Measurements from ENCODE around the gene BMPR1A.

Gene BMPR1A

DNA sequence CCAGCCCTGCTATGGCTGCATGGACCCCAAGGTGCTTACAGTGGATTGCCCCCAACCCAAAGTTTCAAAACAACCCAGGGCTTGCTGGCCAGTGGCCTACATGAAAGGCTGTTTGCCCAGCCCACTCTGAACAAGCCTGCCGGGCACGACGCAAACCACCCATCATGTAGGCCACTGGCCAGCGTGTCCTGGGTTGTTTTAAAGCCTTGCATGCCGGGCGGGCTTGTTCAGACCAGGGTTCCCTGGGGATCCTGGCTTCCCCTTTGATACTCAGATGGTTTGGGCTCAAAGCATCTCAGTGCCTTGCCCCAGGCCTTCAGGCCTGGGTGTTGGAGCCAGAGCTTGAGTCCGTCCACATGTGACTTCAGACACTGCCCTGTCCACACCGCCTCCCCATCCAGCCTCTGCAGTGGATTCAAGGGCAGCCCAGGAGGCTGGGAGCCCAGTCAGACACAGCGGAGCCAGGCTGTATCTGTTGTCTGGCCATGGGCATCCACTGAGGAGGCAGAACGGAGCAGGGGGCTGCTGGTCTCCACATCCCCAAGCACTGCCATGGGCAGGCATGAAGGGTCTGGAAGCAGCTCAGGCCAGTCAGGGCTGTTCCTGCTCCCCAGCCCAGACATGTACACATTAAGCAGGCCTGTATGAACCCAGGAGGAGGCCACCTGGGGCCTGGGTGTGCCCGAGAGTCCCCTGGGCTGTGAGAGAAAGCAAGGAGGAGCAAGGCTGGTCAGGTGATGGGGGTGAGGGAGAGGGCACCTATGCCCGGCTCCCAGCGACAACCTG is 207.8 kb downstream of the BMPR1A start:
- no peak for DNase-seq (ENCODE audit: low spot score in 2 of 2)
- Histone ChIP-seq H3K4me1 (peaks cover 5% of the 10 kb centered on the region), H3K36me3 (replicated peaks) (no peaks in the 10 kb centered on the region), H3K4me3 (no peak overlapping the region), H3K27me3 (ENCODE audit: low read depth) (no peaks in the 10 kb centered on the region), H3K9me3 (no peaks in the 10 kb centered on the region)
- in situ Hi-C loops (cut with MboI; ENCODE audit: low sequenced_read_pairs): no loop called here

DNA sequence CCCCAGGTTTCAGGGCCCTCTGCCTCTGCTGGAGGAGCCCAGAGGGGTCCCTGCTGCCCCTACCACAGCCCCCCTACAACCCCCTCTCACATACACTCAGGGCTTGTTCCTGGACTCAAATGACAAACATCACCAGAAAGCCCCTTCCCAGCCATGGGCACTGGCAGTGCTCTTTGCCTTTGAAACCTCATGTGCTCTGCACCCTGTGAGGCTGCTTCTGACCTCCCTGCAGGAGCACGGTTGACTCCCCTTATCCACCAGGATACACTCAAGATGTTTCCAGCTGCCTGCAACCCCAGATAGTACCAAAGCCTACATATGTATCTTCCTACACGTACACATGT is 208.4 kb downstream of the BMPR1A start:
- H3K4me3 ChIP-seq: no peak overlapping the region
- H3K27me3 ChIP-seq (ENCODE audit: low read depth): no peaks in the 10 kb centered on the region
- DNase-seq (ENCODE audit: low spot score in 2 of 2): no peak
- no peaks in the 10 kb centered on the region for H3K9me3 ChIP-seq
- H3K36me3 ChIP-seq (replicated peaks): no peaks in the 10 kb centered on the region
- H3K4me1 ChIP-seq: peaks cover 5% of the 10 kb centered on the region
- in situ Hi-C loops (cut with MboI; ENCODE audit: low sequenced_read_pairs): no loop called here

DNA sequence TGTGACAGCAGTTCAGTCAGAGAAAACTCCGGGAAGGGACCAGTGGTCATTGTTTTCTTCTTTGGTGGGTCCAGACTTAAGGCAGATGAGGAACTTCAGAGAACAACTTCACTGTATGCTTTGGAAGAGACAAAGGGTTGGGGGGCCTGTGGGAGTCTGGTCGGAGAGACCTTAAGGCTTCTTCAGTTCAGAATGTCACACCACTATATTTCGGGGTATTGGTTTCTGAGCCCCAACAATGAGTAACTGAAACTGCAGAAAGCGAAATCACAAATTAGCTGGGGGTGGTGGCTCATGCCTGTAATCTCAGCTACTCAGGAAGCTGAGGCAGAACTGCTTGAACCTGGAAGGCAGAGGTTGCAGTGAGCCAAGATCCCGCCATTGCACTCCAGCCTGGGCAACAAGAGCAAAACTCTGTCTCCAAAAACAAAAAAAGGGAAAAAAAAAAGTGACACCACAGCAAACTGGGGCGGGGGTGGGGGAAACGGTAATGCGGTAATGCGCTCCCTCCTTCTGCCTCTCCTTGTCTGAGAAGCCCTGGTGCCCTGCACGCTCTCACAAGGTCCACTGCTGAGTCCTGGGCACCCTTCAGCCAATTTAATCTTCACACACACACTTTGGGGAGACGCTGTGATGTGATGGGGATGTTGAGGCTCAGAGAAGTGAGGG is 209.7 kb downstream of the BMPR1A start:
- Histone ChIP-seq H3K4me3 (no peak overlapping the region), H3K9me3 (no peaks in the 10 kb centered on the region), H3K36me3 (replicated peaks) (no peaks in the 10 kb centered on the region), H3K4me1 (peaks cover 3% of the 10 kb centered on the region), H3K27me3 (ENCODE audit: low read depth) (no peaks in the 10 kb centered on the region)
- in situ Hi-C loops (cut with MboI; ENCODE audit: low sequenced_read_pairs): no loop called here
- DNase-seq (ENCODE audit: low spot score in 2 of 2): no peak

DNA sequence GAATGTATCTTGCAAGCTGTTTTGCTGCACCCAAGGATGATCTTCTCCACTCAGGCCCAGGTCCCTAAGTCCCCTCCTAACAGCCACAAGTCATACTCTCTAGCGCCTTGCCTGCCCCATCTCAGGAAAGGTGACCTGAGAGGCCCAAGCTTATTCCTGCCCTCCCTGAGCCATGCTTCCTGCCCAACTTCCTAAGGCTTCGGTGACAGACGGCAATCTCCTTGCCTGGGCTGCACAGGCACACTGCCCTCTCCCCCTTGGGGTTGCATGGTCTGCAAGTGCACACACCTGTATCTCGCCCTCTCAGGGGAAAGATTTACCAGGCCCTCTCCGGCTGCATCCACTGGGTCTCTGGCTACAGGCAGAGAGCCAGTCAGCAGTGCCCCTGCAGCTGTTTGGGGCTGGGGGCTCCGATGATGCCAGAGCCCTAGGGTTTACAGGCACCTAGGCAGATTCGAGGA is 211.1 kb downstream of the BMPR1A start:
- in situ Hi-C loops (cut with MboI; ENCODE audit: low sequenced_read_pairs): no loop called here
- Histone ChIP-seq H3K4me1 (peaks cover 3% of the 10 kb centered on the region), H3K4me3 (no peak overlapping the region), H3K36me3 (replicated peaks) (no peaks in the 10 kb centered on the region), H3K27me3 (ENCODE audit: low read depth) (no peaks in the 10 kb centered on the region), H3K9me3 (no peaks in the 10 kb centered on the region)
- DNase-seq (ENCODE audit: low spot score in 2 of 2): no peak

DNA sequence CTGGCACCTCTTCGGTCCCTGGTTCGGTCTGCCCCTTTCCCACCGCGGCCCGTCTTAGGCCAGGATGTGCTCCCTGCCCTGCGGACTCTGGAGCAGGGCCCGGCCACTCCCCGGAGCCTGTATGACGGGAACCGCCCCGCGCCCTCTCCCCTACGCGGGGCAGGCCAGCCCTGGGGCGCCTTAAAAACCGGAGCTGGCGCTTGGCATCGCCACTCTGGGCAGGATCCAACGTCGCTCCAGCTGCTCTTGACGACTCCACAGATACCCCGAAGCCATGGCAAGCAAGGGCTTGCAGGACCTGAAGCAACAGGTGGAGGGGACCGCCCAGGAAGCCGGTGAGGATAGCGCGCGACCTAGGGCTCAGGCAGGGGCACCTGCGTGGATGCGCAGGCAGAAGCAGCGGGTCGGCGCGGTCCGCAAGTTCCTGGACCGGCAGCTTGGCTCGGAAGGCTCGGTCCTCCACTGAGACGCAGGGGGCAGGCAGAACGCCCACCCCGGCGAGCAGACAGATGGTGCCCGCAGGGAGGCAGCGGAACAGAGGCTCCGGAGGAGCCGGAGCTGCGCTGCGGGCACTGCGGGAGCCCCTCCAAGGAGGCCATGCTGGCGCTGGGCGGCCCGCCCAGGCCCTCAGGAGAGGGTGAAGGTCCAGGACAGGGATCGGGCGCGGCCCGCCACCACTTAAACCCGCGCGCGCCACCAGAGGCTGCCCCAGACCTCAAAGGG is 212.0 kb downstream of the BMPR1A start, which contains the start of gene ADIRF:
ADIRF (plus strand) TSS at position 212 of the 723 bp plus-strand sequence; CDS start at position 275, 63 bp downstream.
- Histone ChIP-seq H3K4me1 (peaks cover 3% of the 10 kb centered on the region), H3K36me3 (replicated peaks) (no peaks in the 10 kb centered on the region), H3K27me3 (ENCODE audit: low read depth) (no peaks in the 10 kb centered on the region), H3K4me3 (no peak within 1 kb of the TSS), H3K9me3 (no peaks in the 10 kb centered on the region)
- DNase-seq (ENCODE audit: low spot score in 2 of 2): no peak
- in situ Hi-C loops (cut with MboI; ENCODE audit: low sequenced_read_pairs): no loop called here

DNA sequence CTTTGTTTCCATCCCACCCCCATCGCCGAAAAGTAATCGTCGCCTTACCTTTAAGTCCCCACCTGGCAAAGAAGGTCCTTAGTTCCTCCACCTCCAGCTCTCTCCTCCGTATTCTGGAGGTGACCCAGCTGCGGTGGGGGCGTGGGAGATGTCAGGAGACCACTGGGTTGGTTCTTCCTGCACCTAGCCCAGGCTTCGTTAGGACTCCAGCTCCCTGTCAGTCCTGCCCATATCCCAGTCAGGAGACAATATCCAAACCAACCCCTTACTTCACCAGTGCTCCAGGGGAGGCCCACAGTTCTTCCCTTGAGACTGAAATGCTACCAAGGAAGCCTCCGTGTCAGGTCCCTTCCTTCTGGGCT is 212.6 kb downstream of the BMPR1A start:
- Histone ChIP-seq H3K4me1 (peaks cover 3% of the 10 kb centered on the region), H3K4me3 (no peak overlapping the region)
- in situ Hi-C loops (cut with MboI; ENCODE audit: low sequenced_read_pairs): no loop called here

DNA sequence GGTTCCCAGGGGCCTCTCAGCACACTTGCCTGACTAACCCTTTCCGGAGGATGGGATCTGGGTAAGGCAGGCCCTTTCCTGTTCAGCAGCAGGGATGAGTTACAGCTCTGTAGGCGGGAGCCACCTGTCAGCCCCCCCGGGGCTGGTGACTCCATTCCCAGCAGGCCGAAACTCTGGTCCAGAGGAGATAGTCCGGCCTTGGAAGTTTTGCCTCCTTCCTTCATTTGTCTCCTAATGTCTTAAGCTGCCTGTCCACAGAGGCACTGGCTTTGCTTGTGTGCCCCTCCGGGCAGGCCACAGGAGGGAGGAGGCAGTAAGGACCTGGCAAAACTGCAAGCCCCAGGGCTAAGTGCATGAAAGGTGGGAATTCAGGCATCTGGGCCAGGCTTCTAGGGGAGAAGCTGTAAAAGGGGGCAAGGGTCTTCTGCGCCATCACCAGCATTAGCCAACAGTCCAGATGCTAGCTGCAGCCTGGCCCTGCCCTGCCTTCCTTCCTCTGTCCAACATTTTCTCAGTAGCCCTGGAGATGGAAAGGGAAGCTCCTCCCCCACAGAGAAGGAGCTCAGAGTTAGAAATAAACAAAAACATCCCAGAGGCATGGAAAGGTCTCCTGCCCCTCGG is 213.1 kb downstream of the BMPR1A start:
- no peaks in the 10 kb centered on the region for H3K36me3 ChIP-seq (replicated peaks)
- H3K27me3 ChIP-seq (ENCODE audit: low read depth): no peaks in the 10 kb centered on the region
- peaks cover 3% of the 10 kb centered on the region for H3K4me1 ChIP-seq
- no peaks in the 10 kb centered on the region for H3K9me3 ChIP-seq
- no peak for DNase-seq (ENCODE audit: low spot score in 2 of 2)
- in situ Hi-C loops (cut with MboI; ENCODE audit: low sequenced_read_pairs): no loop called here
- H3K4me3 ChIP-seq: no peak overlapping the region

More for the DNA sequence above, 212.6 kb downstream of the BMPR1A start:
- H3K27me3 ChIP-seq (ENCODE audit: low read depth): no peaks in the 10 kb centered on the region
- no peak for DNase-seq (ENCODE audit: low spot score in 2 of 2)
- no peaks in the 10 kb centered on the region for H3K9me3 ChIP-seq
- H3K36me3 ChIP-seq (replicated peaks): no peaks in the 10 kb centered on the region

DNA sequence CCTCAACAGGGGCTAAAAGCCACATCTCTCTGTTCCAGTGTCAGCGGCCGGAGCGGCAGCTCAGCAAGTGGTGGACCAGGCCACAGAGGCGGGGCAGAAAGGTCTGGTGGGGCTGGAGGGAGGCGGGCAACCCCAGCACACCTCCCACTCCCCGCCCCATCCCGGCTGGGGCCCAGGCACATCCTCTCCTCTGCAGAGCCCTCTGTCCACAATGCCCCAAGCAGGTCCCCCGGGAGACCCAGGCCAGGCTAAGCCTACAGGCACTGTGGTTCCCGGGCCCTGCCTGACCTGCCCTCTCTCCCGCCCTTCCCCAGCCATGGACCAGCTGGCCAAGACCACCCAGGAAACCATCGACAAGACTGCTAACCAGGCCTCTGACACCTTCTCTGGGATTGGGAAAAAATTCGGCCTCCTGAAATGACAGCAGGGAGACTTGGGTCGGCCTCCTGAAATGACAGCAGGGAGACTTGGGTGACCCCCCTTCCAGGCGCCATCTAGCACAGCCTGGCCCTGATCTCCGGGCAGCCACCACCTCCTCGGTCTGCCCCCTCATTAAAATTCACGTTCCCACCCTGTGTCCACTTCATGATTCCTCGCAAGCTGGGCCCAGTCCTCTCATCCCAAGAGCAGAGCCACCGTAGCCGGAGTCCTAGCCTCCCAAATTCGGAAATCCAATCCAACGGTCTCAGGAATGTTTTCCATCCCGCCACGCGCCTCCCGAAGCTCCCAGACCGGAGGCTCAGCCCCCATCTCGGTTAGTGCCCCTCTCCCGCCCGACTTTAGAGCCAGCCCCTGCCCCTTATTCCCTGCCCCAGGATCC is 214.0 kb downstream of the BMPR1A start:
- Histone ChIP-seq H3K4me1 (peaks cover 3% of the 10 kb centered on the region), H3K36me3 (replicated peaks) (no peaks in the 10 kb centered on the region), H3K9me3 (no peaks in the 10 kb centered on the region), H3K4me3 (no peak overlapping the region), H3K27me3 (ENCODE audit: low read depth) (no peaks in the 10 kb centered on the region)
- in situ Hi-C loops (cut with MboI; ENCODE audit: low sequenced_read_pairs): no loop called here
- no peak for DNase-seq (ENCODE audit: low spot score in 2 of 2)

DNA sequence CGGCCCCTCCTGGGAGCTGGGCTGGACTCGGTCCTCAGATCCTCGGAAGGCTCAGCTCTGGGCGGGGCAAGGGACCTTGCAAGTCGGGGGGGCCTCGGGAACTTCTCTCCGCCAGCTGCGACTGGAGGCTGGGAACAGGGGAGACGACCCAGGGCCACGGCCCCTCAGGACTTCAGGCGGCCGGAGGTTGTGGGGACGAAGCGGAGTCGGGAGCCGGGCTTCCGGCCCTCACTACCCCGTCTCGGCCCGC is 214.5 kb downstream of the BMPR1A start:
- no peaks in the 10 kb centered on the region for H3K27me3 ChIP-seq (ENCODE audit: low read depth)
- H3K4me3 ChIP-seq: no peak overlapping the region
- in situ Hi-C loops (cut with MboI; ENCODE audit: low sequenced_read_pairs): no loop called here
- DNase-seq (ENCODE audit: low spot score in 2 of 2): no peak
- peaks cover 3% of the 10 kb centered on the region for H3K4me1 ChIP-seq
- no peaks in the 10 kb centered on the region for H3K9me3 ChIP-seq
- no peaks in the 10 kb centered on the region for H3K36me3 ChIP-seq (replicated peaks)

DNA sequence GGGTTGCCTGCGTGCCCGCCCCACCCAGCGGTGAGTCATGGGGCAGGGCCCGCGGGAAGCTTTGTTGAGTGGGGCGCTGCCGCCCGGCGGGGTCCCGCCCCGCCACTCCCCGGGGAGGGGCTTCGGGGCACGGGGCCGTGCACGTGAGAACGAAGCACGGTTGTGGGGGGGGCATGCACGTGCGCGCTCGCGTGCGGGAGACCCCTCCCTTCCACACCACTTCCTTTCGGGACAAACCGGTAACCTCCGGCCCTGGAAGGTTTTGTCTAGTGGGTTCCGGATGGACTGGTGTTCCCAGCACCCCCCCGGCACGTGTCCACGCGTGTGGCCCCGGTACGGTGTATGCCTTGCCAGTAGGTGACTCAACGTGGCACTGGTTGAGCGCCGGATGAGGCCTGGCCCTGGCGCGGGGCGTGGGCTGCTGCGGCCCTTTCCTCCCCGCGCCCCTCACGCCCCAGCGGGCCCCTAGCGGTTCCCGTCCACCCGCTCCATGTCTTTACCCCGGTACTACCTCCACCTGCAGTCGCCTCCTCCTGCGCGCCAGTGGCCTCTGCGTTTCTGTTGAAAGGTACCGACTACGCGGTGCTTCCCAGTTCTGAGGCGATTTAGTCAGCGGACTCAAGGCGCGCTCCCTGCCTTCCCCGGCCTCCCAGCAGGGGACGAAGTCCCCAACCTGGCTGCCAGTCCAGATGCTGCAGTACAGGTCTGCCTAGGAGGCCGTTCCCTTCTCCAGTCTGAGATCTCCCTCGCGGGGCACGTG is 215.0 kb downstream of the BMPR1A start:
- Histone ChIP-seq H3K4me1 (peaks cover 3% of the 10 kb centered on the region), H3K9me3 (no peaks in the 10 kb centered on the region), H3K36me3 (replicated peaks) (no peaks in the 10 kb centered on the region), H3K27me3 (ENCODE audit: low read depth) (no peaks in the 10 kb centered on the region), H3K4me3 (no peak overlapping the region)
- DNase-seq (ENCODE audit: low spot score in 2 of 2): no peak
- in situ Hi-C loops (cut with MboI; ENCODE audit: low sequenced_read_pairs): no loop called here

DNA sequence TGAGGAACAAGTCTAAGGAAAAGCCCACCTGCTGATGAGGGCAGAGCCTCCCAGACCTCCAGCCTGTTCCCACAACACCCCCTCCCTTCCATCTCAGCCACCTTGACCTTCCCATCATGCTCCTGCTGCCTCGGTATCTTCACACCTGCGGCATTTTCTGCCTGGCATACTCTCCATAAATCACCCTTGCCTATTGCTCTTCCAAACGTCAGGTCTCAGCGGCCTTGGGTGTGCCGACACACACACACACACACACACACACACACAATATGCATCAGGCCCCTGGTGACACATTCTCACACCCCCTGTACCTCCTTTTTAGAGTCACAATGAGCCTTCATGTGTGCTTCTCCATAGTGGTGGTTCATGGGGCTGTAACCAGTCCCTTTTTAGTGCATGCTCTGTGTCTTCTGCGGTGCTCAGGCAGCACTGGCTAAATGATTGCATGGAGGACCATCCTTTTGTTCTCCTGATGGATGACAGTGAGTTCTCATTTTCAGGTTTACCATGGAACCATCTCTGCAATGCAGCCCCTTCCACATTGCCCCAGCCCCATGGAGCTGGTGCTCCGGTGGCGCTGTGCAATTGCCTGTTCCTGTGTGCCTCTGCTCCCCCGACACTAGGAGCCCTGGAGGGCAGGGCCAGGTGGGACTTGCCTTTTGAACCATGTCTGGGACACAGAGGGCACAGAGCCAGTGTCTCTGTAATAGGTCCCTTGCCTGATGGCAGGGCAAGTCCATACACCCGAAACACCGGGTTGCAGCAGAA is 216.4 kb downstream of the BMPR1A start:
- H3K4me1 ChIP-seq: no peaks in the 10 kb centered on the region

DNA sequence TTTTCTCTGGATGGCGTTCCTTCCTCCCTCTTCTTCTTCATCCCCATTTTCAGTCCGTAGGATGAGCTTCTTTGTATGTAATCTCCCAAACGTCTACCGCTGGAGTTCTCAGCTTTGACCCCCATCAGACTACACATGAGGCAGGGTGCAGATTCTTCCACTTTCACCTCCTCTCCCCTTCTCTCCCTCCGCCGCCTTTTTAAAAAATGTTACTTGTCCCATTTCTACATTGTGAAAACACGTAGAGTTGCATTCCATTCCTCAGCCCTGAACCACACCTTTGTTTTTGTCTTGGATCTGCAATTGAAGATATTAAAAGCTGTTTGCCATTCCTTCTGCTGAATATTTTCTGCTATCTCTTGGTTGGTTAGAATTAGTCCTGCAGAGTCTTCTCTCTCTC is 218.1 kb downstream of the BMPR1A start:
- Histone ChIP-seq H3K4me3 (no peak overlapping the region), H3K9me3 (no peaks in the 10 kb centered on the region), H3K27me3 (ENCODE audit: low read depth) (no peaks in the 10 kb centered on the region), H3K4me1 (0 out of 2 replicates have a peak, but pooled peaks cover 3% of the 10 kb centered on the region), H3K36me3 (replicated peaks) (no peaks in the 10 kb centered on the region)
- in situ Hi-C loops (cut with MboI; ENCODE audit: low sequenced_read_pairs): no loop called here
- DNase-seq (ENCODE audit: low spot score in 2 of 2): no peak

More for the DNA sequence above, 216.4 kb downstream of the BMPR1A start:
- no peaks in the 10 kb centered on the region for H3K27me3 ChIP-seq (ENCODE audit: low read depth)
- in situ Hi-C loops (cut with MboI; ENCODE audit: low sequenced_read_pairs): no loop called here
- no peaks in the 10 kb centered on the region for H3K9me3 ChIP-seq
- H3K4me3 ChIP-seq: no peak overlapping the region
- no peaks in the 10 kb centered on the region for H3K36me3 ChIP-seq (replicated peaks)
- DNase-seq (ENCODE audit: low spot score in 2 of 2): no peak

All from HAP-1 (cell line).